CD14-positive monocyte (primary cell): ENCODE measurements around the gene ARHGEF11. TPM values are rescaled to one million over a fixed set of nuclear protein-coding genes. Genes with fewer than 3 reads are reported as not detected.

Experiments
- DNase-seq, 3 donors: peaks; one replicate each; pipeline ENCODE4 v3.0.0-alpha.2; 2011 to 2022
- H2AFZ ChIP-seq: 2 replicates; pipeline ENCODE4 v1.6.0; 2012; ENCODE audit warnings: mild to moderate bottlenecking, low read depth, low read length, inconsistent platforms; ENCODE audit not compliant: insufficient read depth, poor library complexity, severe bottlenecking
- H3K27ac ChIP-seq, 2 donors: 1 replicate in 1 of 2; 2 replicates in 1 of 2; pipeline ENCODE4 v1.5.1; 2012 to 2013; ENCODE audit warnings: low read length in 2 of 2, control low read depth in 1 of 2, inconsistent platforms in 1 of 2, low read depth in 1 of 2, mild to moderate bottlenecking in 1 of 2
- H3K27me3 ChIP-seq, 2 donors: one replicate each; pipeline versions ENCODE4 v1.6.0 to v1.6.1; 2011 to 2013; ENCODE audit warnings: low read length in 2 of 2; ENCODE audit not compliant: control insufficient read depth in 2 of 2, insufficient read depth in 2 of 2
- H3K36me3 ChIP-seq, 2 donors: replicated peaks in 1 of 2; 1 replicate in 1 of 2; 2 replicates in 1 of 2; pipeline versions ENCODE4 v1.5.1 to v1.6.1; 2012 to 2013; ENCODE audit warnings: low read length in 2 of 2, control low read depth in 1 of 2, inconsistent platforms in 1 of 2, mild to moderate bottlenecking in 1 of 2; ENCODE audit not compliant: insufficient read depth in 2 of 2, control insufficient read depth in 1 of 2
- H3K4me1 ChIP-seq, 2 donors: 1 replicate in 1 of 2; 2 replicates in 1 of 2; pipeline versions ENCODE4 v1.5.1 to v1.6.1; 2012 to 2013; ENCODE audit warnings: low read length in 2 of 2, control low read depth in 1 of 2, inconsistent platforms in 1 of 2, mild to moderate bottlenecking in 1 of 2, moderate library complexity in 1 of 2; ENCODE audit not compliant: insufficient read depth in 2 of 2, control insufficient read depth in 1 of 2
- H3K4me2 ChIP-seq: replicated peaks from 2 replicates; pipeline ENCODE3; 2012; ENCODE audit warnings: low read length, moderate library complexity, mild to moderate bottlenecking; ENCODE audit not compliant: poor library complexity, severe bottlenecking; ENCODE audit errors: extremely low read depth
- H3K4me3 ChIP-seq, 3 experiments: fragments of 200-600 bp in 1 of 3; sonication (generic) in 1 of 3; replicated peaks in 1 of 3; 1 replicate in 2 of 3; 2 replicates in 1 of 3; pipeline ENCODE4 v1.5.1; 2011 to 2013; ENCODE audit warnings: low read length in 3 of 3, mild to moderate bottlenecking in 3 of 3, control low read depth in 2 of 3, low read depth in 2 of 3, inconsistent platforms in 1 of 3, moderate library complexity in 1 of 3
- H3K79me2 ChIP-seq: 2 replicates; pipeline ENCODE4 v1.6.0; 2012; ENCODE audit warnings: mild to moderate bottlenecking, control low read depth, inconsistent platforms, low read length, moderate library complexity; ENCODE audit not compliant: insufficient read depth
- H3K9ac ChIP-seq: 2 replicates; pipeline ENCODE4 v1.6.0; 2017; ENCODE audit warnings: low read length, mild to moderate bottlenecking; ENCODE audit not compliant: insufficient read depth, poor library complexity, severe bottlenecking
- H3K9me3 ChIP-seq, 2 donors: replicated peaks in 1 of 2; 1 replicate in 1 of 2; 2 replicates in 1 of 2; pipeline versions ENCODE4 v1.5.1 to v1.6.1; 2012 to 2013; ENCODE audit warnings: low read length in 2 of 2, control low read depth in 1 of 2; ENCODE audit not compliant: control insufficient read depth in 1 of 2, insufficient read depth in 1 of 2
- H4K20me1 ChIP-seq: 2 replicates; pipeline ENCODE4 v1.6.0; 2012; ENCODE audit warnings: mild to moderate bottlenecking, low read length, control low read depth, moderate library complexity; ENCODE audit not compliant: insufficient read depth
- H3K27ac Mint-ChIP-seq, 7 donors: one replicate each; pipeline ENCODE4 v1.8.0; 2020; ENCODE audit warnings: mild to moderate bottlenecking in 7 of 7, mixed read lengths in 7 of 7, moderate library complexity in 6 of 7, inconsistent platforms in 2 of 7
- H3K27me3 Mint-ChIP-seq, 3 donors: one replicate each; pipeline ENCODE4 v1.8.0; 2021 to 2022; ENCODE audit warnings: low read depth in 3 of 3, mild to moderate bottlenecking in 3 of 3, mixed read lengths in 3 of 3, moderate library complexity in 3 of 3, inconsistent platforms in 1 of 3
- H3K36me3 Mint-ChIP-seq, 2 donors: one replicate each; pipeline ENCODE4 v1.8.0; 2020; ENCODE audit warnings: mixed read lengths in 2 of 2, inconsistent platforms in 1 of 2, mild to moderate bottlenecking in 1 of 2
- H3K4me1 Mint-ChIP-seq: one replicate; pipeline ENCODE4 v1.8.0; 2020; ENCODE audit warnings: mild to moderate bottlenecking, mixed read lengths
- H3K4me3 Mint-ChIP-seq, 2 donors: one replicate each; pipeline ENCODE4 v1.8.0; 2020; ENCODE audit warnings: mild to moderate bottlenecking in 2 of 2, mixed read lengths in 2 of 2, moderate library complexity in 1 of 2
- H3K9me3 Mint-ChIP-seq, 7 donors: one replicate each; pipeline ENCODE4 v1.8.0; 2020 to 2022; ENCODE audit warnings: mixed read lengths in 7 of 7, mild to moderate bottlenecking in 6 of 7, moderate library complexity in 6 of 7, inconsistent platforms in 2 of 7
- CTCF ChIP-seq: fragments of 200-600 bp; IDR thresholded peaks from one replicate; pipeline ENCODE4 v1.8.0; 2022; ENCODE audit warnings: antibody characterized with exemption, mild to moderate bottlenecking
- WGBS: methylation state at CpG from one replicate; pipeline ENCODE4 v1.1.5; 2013; ENCODE audit warnings: missing lambda C conversion rate; ENCODE audit not compliant: insufficient coverage; 5-methylcytosine and 5-hydroxymethylcytosine counted together
- intact Hi-C, 2 donors: fragments of 100-400 bp; cut with micrococcal nuclease; formaldehyde crosslinking; loops; one replicate each; pipeline versions ENCODE4 v1.15.0 to v1.15.1; 2023
- polyA plus RNA-seq, 3 donors: library from polyadenylated mRNA; depleted of rRNA in 1 of 3; unstranded in 2 of 3; stranded (reverse) in 1 of 3; fragments of 300-500 nt in 2 of 3; fragments of >200 nt in 1 of 3; fragmentation: Illumina TruSeq in 2 of 3; gene quantifications; 1 replicate in 2 of 3; 2 replicates in 1 of 3; pipeline ENCODE4 v1.2.3, GENCODE V29; 2012 to 2021

The ARHGEF11 gene
- polyA plus RNA-seq, 3 donors: 17.0 to 78.5 (median 17.7) TPM

- 86% methylated on average over 1 of the region's 2 CpGs for WGBS
- Histone ChIP-seq H3K4me2 (no peak overlapping the region), H3K9ac (no peak overlapping the region), H3K27ac (peak overlapping the region in 1 of 2 donors; percentile 84), H2AFZ (no peak overlapping the region), H4K20me1 (peaks cover 2% of the 10 kb centered on the region), H3K9me3 (no peaks in the 10 kb centered on the region), H3K79me2 (peaks cover 13% of the 10 kb centered on the region), H3K4me3 (no peak overlapping the region), H3K4me1 (peaks cover 32 to 34% of the 10 kb centered on the region in 2 donors), H3K27me3 (no peaks in the 10 kb centered on the region), H3K36me3 (peaks cover 45 to 77% of the 10 kb centered on the region in 2 donors)
- intact Hi-C loops: no loop called here
- no peak for DNase-seq
- TF ChIP-seq CTCF: no peak
- Mint-ChIP-seq H3K4me3 (no peak overlapping the region), H3K4me1 (peaks cover 32% of the 10 kb centered on the region), H3K9me3 (no peaks in the 10 kb centered on the region), H3K27me3 (no peaks in the 10 kb centered on the region), H3K27ac (peak overlapping the region in 5 of 7 donors; percentile 76 to 96 (median 93)), H3K36me3 (peaks cover 76 to 82% of the 10 kb centered on the region in 2 donors)
Observed at GRCh38 chr1:156964441-156964840, 81.1 kb downstream of the ARHGEF11 start.

- DNase-seq: peak; percentile 64 to 78 (median 72)
- Mint-ChIP-seq H3K27ac (peak overlapping the region; percentile 88 to 96 (median 94)), H3K4me3 (peak overlapping the region; percentile 80 to 93), H3K27me3 (no peaks in the 10 kb centered on the region), H3K36me3 (peaks cover 76 to 82% of the 10 kb centered on the region in 2 donors), H3K9me3 (no peaks in the 10 kb centered on the region), H3K4me1 (peaks cover 32% of the 10 kb centered on the region)
- WGBS: no CpG with 5 or more reads among the region's 3 CpGs
- Histone ChIP-seq H3K36me3 (peaks cover 46 to 77% of the 10 kb centered on the region in 2 donors), H3K4me1 (peaks cover 32 to 34% of the 10 kb centered on the region in 2 donors), H2AFZ (peak overlapping the region; percentile 69), H4K20me1 (peaks cover 5% of the 10 kb centered on the region), H3K27me3 (no peaks in the 10 kb centered on the region), H3K79me2 (peaks cover 13% of the 10 kb centered on the region), H3K9ac (peak overlapping the region; percentile 49), H3K4me3 (peak overlapping the region; percentile 38 to 80 (median 54)), H3K4me2 (peak overlapping the region; percentile 84), H3K9me3 (no peaks in the 10 kb centered on the region), H3K27ac (peak overlapping the region; percentile 66 to 84)
- TF ChIP-seq CTCF: no peak
- intact Hi-C loops: no loop called here
Observed at GRCh38 chr1:156963621-156964020, 81.9 kb downstream of the ARHGEF11 start.
